Measurements from ENCODE around the gene GGA3. TPM values are rescaled to one million over a fixed set of nuclear protein-coding genes. Genes with fewer than 3 reads are reported as not detected.

The GGA3 gene
- total RNA-seq, 4 donors from 2014 or later, result 14.6 to 31.4 (median 21.2) TPM

DNA sequence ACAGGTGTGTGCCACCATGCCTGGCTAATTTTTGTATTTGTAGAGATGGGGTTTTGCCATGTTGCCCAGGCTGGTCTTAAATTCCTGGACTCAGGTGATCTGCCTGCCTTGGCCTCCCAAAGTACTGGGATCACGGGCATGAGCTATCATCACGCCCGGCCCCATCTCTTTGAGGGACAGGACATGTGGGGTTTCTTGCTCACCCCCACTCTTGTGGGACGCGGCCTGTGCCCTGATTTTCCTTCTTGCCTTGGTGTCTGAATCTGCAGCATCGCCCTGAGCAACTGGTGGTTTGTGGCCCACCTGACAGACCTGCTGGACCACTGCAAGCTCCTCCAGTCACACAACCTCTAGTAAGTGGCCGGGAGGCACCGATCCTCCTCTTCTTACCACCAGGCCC lies 30.3 kb downstream of the GGA3 start:
- intact Hi-C loops (cut with DNase I), result no loop called here
- Histone ChIP-seq H3K27me3 (no peaks in the 10 kb centered on the region), H3K27ac (replicated peaks in 1 of 4) (no peak overlapping the region), H3K9me3 (no peaks in the 10 kb centered on the region), H3K36me3 (peaks cover 45 to 97% (median 90%) of the 10 kb centered on the region in 4 donors), H3K4me1 (peaks cover 0 to 15% (median 13%) of the 10 kb centered on the region in 4 donors), H3K4me3 (no peak overlapping the region)
- DNase-seq (ENCODE audit: extremely low spot score), result no peak
- 100% methylated on average over 2 of the region's 8 CpGs for WGBS
- no peak for TF ChIP-seq EP300 (IDR thresholded peaks at IDR 0.05)
- no peak for TF ChIP-seq POLR2A (IDR thresholded peaks at IDR 0.05; ENCODE audit: low read depth)
- TF ChIP-seq POLR2AphosphoS5 (IDR thresholded peaks at IDR 0.05), result no peak
- TF ChIP-seq, protein P1, sequence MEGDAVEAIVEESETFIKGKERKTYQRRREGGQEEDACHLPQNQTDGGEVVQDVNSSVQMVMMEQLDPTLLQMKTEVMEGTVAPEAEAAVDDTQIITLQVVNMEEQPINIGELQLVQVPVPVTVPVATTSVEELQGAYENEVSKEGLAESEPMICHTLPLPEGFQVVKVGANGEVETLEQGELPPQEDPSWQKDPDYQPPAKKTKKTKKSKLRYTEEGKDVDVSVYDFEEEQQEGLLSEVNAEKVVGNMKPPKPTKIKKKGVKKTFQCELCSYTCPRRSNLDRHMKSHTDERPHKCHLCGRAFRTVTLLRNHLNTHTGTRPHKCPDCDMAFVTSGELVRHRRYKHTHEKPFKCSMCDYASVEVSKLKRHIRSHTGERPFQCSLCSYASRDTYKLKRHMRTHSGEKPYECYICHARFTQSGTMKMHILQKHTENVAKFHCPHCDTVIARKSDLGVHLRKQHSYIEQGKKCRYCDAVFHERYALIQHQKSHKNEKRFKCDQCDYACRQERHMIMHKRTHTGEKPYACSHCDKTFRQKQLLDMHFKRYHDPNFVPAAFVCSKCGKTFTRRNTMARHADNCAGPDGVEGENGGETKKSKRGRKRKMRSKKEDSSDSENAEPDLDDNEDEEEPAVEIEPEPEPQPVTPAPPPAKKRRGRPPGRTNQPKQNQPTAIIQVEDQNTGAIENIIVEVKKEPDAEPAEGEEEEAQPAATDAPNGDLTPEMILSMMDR (IDR thresholded peaks at IDR 0.05), result no peak

DNA sequence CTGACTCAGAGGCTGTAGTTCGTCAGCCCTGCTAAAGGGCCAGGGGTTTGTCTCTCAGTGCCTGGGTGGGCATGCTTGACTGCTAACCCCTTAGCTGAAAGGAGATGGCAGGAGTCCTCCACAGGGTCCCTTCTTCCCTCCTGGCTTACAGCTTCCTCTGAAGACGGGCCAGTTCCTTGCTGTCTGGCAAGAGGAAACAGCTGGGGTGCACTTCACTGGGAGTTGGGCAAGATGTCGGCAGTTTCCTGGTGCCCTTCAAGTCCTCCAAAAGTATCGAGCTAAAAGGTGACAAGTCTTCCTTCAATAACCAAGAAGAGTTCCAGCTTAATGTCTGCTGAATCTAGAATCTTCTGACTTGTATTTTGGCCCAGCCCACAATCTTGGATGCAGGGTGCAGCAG lies 32.6 kb downstream of the GGA3 start:
- Histone ChIP-seq H3K36me3 (peaks cover 51 to 97% (median 90%) of the 10 kb centered on the region in 4 donors), H3K4me1 (peaks cover 0 to 15% (median 13%) of the 10 kb centered on the region in 4 donors), H3K27ac (replicated peaks in 1 of 4) (peak overlapping the region; percentile 12 to 60 (median 58)), H3K9me3 (no peaks in the 10 kb centered on the region), H3K4me3 (no peak overlapping the region), H3K27me3 (no peaks in the 10 kb centered on the region)
- intact Hi-C loops (cut with DNase I), result no loop called here
- TF ChIP-seq EP300 (IDR thresholded peaks at IDR 0.05) (no peak), POLR2A (IDR thresholded peaks at IDR 0.05; ENCODE audit: low read depth) (no peak), POLR2AphosphoS5 (IDR thresholded peaks at IDR 0.05) (no peak)
- TF ChIP-seq, protein P1 (IDR thresholded peaks at IDR 0.05), result no peak
- no peak for DNase-seq (ENCODE audit: extremely low spot score)
- WGBS, result 65% methylated on average over 3 of the region's 4 CpGs

DNA sequence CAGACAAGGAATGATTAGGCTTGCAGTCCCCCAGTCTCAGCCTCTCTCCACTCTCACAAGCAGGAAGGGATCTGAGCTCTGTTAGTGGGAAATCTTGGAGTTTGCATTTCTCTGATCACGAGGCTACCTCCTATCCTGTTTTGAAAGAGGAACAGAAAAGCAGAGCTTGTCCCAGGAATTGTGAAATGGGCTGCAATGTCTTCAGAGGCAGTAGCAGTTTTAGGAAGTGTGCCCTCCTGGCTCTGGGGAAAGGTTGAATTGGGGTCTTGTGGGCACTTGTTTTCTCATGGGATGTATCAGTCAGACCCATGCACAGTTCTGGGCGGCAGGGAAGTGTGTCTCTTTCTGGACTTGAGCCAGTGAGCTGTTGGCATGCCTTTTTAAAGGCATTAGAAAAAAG lies 33.1 kb downstream of the GGA3 start:
- H3K27me3 ChIP-seq, result no peaks in the 10 kb centered on the region
- no peaks in the 10 kb centered on the region for H3K9me3 ChIP-seq
- no peak for DNase-seq (ENCODE audit: extremely low spot score)
- peaks cover 51 to 97% (median 91%) of the 10 kb centered on the region in 4 donors for H3K36me3 ChIP-seq
- H3K4me1 ChIP-seq, result peaks cover 0 to 15% (median 13%) of the 10 kb centered on the region in 4 donors
- peak overlapping the region; percentile 12 to 60 (median 58) for H3K27ac ChIP-seq (replicated peaks in 1 of 4)
- WGBS, result 46% methylated on average over 2 of the region's 2 CpGs
- no peak overlapping the region for H3K4me3 ChIP-seq
- TF ChIP-seq POLR2AphosphoS5 (IDR thresholded peaks at IDR 0.05), result peak in 1 of 2 donors; percentile 14
- TF ChIP-seq POLR2A (IDR thresholded peaks at IDR 0.05; ENCODE audit: low read depth), result no peak
- intact Hi-C loops (cut with DNase I), result no loop called here

DNA sequence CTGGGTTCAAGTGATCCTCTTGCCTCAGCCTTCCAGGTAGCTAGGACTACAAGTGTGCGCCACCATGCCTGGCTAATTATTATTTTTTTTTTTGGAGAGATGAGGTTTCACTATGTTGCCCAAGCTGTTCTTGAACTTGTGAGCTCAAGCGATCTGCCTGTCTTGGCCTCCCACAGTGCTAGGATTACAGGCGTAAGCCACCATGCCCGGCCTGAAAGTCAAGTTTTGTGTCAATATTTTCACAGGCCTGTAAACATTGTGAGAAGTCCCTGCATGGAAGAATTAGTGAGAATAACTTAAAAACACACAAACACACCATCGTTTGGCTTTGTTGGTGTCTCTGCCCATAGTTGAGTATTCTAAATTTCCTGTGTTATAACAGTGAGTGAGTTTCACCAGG lies 33.7 kb downstream of the GGA3 start:
- no peaks in the 10 kb centered on the region for H3K9me3 ChIP-seq
- intact Hi-C loops (cut with DNase I), result no loop called here
- H3K4me1 ChIP-seq, result peaks cover 0 to 15% (median 13%) of the 10 kb centered on the region in 4 donors
- no peaks in the 10 kb centered on the region for H3K27me3 ChIP-seq
- H3K4me3 ChIP-seq, result no peak overlapping the region
- DNase-seq (ENCODE audit: extremely low spot score), result no peak
- TF ChIP-seq EP300 (IDR thresholded peaks at IDR 0.05), result no peak
- TF ChIP-seq POLR2AphosphoS5 (IDR thresholded peaks at IDR 0.05), result no peak
- TF ChIP-seq POLR2A (IDR thresholded peaks at IDR 0.05; ENCODE audit: low read depth), result no peak
- TF ChIP-seq, protein P1 (IDR thresholded peaks at IDR 0.05), result no peak
- H3K27ac ChIP-seq (replicated peaks in 1 of 4), result peak overlapping the region in 2 of 4 donors; percentile 12 to 60
- WGBS, result 90% methylated on average over 5 of the region's 5 CpGs
- H3K36me3 ChIP-seq, result peaks cover 48 to 97% (median 88%) of the 10 kb centered on the region in 4 donors

DNA sequence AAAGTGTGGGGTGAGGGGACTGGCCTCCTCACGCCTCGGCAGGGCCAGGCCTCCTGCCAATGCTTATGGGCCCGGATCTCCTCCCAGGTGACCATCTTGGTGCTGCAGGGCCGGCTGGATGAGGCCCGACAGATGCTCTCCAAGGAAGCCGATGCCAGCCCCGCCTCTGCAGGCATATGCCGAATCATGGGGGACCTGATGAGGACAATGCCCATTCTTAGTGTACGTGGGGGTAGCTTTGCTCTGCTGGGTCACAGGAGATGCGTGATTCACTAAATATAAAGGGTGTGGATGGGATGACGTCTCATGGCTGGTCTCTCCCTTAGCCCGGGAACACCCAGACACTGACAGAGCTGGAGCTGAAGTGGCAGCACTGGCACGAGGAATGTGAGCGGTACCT lies 36.4 kb downstream of the GGA3 start:
- Histone ChIP-seq H3K4me3 (no peak overlapping the region), H3K36me3 (peaks cover 37 to 96% (median 86%) of the 10 kb centered on the region in 4 donors), H3K27me3 (no peaks in the 10 kb centered on the region), H3K4me1 (peaks cover 0 to 15% (median 13%) of the 10 kb centered on the region in 4 donors), H3K27ac (replicated peaks in 1 of 4) (no peak overlapping the region), H3K9me3 (no peaks in the 10 kb centered on the region)
- intact Hi-C loops (cut with DNase I), result no loop called here
- TF ChIP-seq, protein P1 (IDR thresholded peaks at IDR 0.05), result no peak
- TF ChIP-seq POLR2A (IDR thresholded peaks at IDR 0.05; ENCODE audit: low read depth) (no peak), EP300 (IDR thresholded peaks at IDR 0.05) (no peak), POLR2AphosphoS5 (IDR thresholded peaks at IDR 0.05) (no peak)
- no peak for DNase-seq (ENCODE audit: extremely low spot score)
- 75% methylated on average over 10 of the region's 14 CpGs for WGBS

Data from esophagus muscularis mucosa (tissue), 4 donors.